ENCODE data around the gene SREBF1.
A peak's percentile ranks its signal among the peaks of the same experiment; 100 is the strongest.

The SREBF1 gene

GRCh38 chr17:17767887-17768418 is 68.8 kb downstream of the SREBF1 start:
- no peak for DNase-seq
- Histone ChIP-seq H3K27ac (ENCODE audit: insufficient read depth in 1 of 2, low read depth in 1 of 2, low read length in 2 of 2, poor library complexity in 1 of 2, severe bottlenecking in 2 of 2) (peak overlapping the region in 1 of 2 experiments; percentile 20), H3K36me3 (ENCODE audit: control insufficient read depth in 4 of 4, insufficient read depth in 4 of 4, low read length in 3 of 4) (peaks cover 0 to 16% (median 0%) of the 10 kb centered on the region in 4 experiments), H3K27me3 (replicated peaks in 2 of 5; ENCODE audit: control insufficient read depth in 4 of 5, insufficient read depth in 5 of 5, low read length in 4 of 5) (no peaks in the 10 kb centered on the region), H3K4me3 (ENCODE audit: control insufficient read depth in 1 of 7, extremely low read depth in 1 of 7, insufficient read depth in 4 of 7, low read depth in 2 of 7, low read length in 6 of 7) (no peak overlapping the region), H3K9me3 (ENCODE audit: control extremely low read depth in 1 of 5, control insufficient read depth in 4 of 5, insufficient read depth in 2 of 5, low read depth in 1 of 5, low read length in 4 of 5) (no peaks in the 10 kb centered on the region), H3K4me1 (ENCODE audit: control extremely low read depth in 1 of 4, control insufficient read depth in 4 of 4, insufficient read depth in 4 of 4, low read length in 3 of 4) (peaks cover 0 to 86% (median 68%) of the 10 kb centered on the region in 4 experiments)
- ChIA-PET POLR2A (interaction anchor here (0.6 to 1.0 kb wide), 2 partner anchors 9 to 25 kb away, joined by 3 read pairs; no protein-coding TSS in a partner anchor), CTCF (interaction anchor here (0.8 to 1.9 kb wide), 7 partner anchors 8 to 89 kb away, joined by 3 to 7 read pairs (median 4); no protein-coding TSS in a partner anchor)
- 89% methylated on average over 6 of the region's 6 CpGs for WGBS (ENCODE audit: insufficient coverage)

GRCh38 chr17:17767154-17767869 is 69.5 kb downstream of the SREBF1 start:
- WGBS (ENCODE audit: insufficient coverage) = 100% methylated on average over 5 of the region's 7 CpGs
- POLR2A ChIA-PET = interaction anchor here (0.6 to 1.0 kb wide), 2 partner anchors 10 to 25 kb away, joined by 3 read pairs; no protein-coding TSS in a partner anchor
- H3K27me3 ChIP-seq (replicated peaks in 2 of 5; ENCODE audit: control insufficient read depth in 4 of 5, insufficient read depth in 5 of 5, low read length in 4 of 5) = no peaks in the 10 kb centered on the region
- DNase-seq = no peak
- H3K36me3 ChIP-seq (ENCODE audit: control insufficient read depth in 4 of 4, insufficient read depth in 4 of 4, low read length in 3 of 4) = peaks cover 0 to 16% (median 0%) of the 10 kb centered on the region in 4 experiments
- H3K9me3 ChIP-seq (ENCODE audit: control extremely low read depth in 1 of 5, control insufficient read depth in 4 of 5, insufficient read depth in 2 of 5, low read depth in 1 of 5, low read length in 4 of 5) = no peaks in the 10 kb centered on the region
- H3K4me1 ChIP-seq (ENCODE audit: control extremely low read depth in 1 of 4, control insufficient read depth in 4 of 4, insufficient read depth in 4 of 4, low read length in 3 of 4) = peaks cover 0 to 89% (median 71%) of the 10 kb centered on the region in 4 experiments
- CTCF ChIA-PET = interaction anchor here (0.8 to 1.9 kb wide), 8 partner anchors 8 to 88 kb away, joined by 3 to 7 read pairs (median 4); no protein-coding TSS in a partner anchor
- no peak overlapping the region for H3K27ac ChIP-seq (ENCODE audit: insufficient read depth in 1 of 2, low read depth in 1 of 2, low read length in 2 of 2, poor library complexity in 1 of 2, severe bottlenecking in 2 of 2)
- no peak overlapping the region for H3K4me3 ChIP-seq (ENCODE audit: control insufficient read depth in 1 of 7, extremely low read depth in 1 of 7, insufficient read depth in 4 of 7, low read depth in 2 of 7, low read length in 6 of 7)

DNA sequence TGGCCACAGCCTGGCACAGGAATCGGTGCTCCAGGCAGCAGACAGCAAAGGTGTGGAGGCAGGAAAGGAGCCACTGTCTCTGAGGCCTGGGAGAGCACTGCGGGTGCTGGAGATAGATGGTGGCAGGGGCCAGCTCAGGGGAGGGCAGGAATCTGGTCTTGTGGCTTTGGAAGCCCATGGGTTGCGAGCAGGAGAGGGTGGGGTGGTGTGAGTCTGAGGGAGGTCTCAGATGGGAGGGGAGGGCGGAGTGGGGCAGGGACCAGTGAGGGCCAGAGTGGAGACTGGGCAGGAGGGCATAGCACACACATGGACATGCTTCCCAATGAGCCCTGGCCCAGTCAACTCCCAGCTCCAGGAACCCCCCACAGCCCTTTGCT is 70.1 kb downstream of the SREBF1 start:
- no peak for DNase-seq
- 100% methylated on average over 3 of the region's 4 CpGs for WGBS (ENCODE audit: insufficient coverage)
- Histone ChIP-seq H3K4me1 (ENCODE audit: control extremely low read depth in 1 of 4, control insufficient read depth in 4 of 4, insufficient read depth in 4 of 4, low read length in 3 of 4) (peaks cover 0 to 89% (median 73%) of the 10 kb centered on the region in 4 experiments), H3K27ac (ENCODE audit: insufficient read depth in 1 of 2, low read depth in 1 of 2, low read length in 2 of 2, poor library complexity in 1 of 2, severe bottlenecking in 2 of 2) (no peak overlapping the region), H3K27me3 (replicated peaks in 2 of 5; ENCODE audit: control insufficient read depth in 4 of 5, insufficient read depth in 5 of 5, low read length in 4 of 5) (no peaks in the 10 kb centered on the region), H3K9me3 (ENCODE audit: control extremely low read depth in 1 of 5, control insufficient read depth in 4 of 5, insufficient read depth in 2 of 5, low read depth in 1 of 5, low read length in 4 of 5) (no peaks in the 10 kb centered on the region), H3K4me3 (ENCODE audit: control insufficient read depth in 1 of 7, extremely low read depth in 1 of 7, insufficient read depth in 4 of 7, low read depth in 2 of 7, low read length in 6 of 7) (no peak overlapping the region), H3K36me3 (ENCODE audit: control insufficient read depth in 4 of 4, insufficient read depth in 4 of 4, low read length in 3 of 4) (peaks cover 0 to 16% (median 0%) of the 10 kb centered on the region in 4 experiments)
- ChIA-PET CTCF (interaction anchor here (0.6 to 1.9 kb wide), 4 partner anchors 8 to 53 kb away, joined by 3 to 7 read pairs (median 4); no protein-coding TSS in a partner anchor), POLR2A (no interaction called here)

- DNase-seq = no peak
- Histone ChIP-seq H3K4me3 (ENCODE audit: control insufficient read depth in 1 of 7, extremely low read depth in 1 of 7, insufficient read depth in 4 of 7, low read depth in 2 of 7, low read length in 6 of 7) (no peak overlapping the region), H3K36me3 (ENCODE audit: control insufficient read depth in 4 of 4, insufficient read depth in 4 of 4, low read length in 3 of 4) (peaks cover 0 to 16% (median 0%) of the 10 kb centered on the region in 4 experiments), H3K27ac (ENCODE audit: insufficient read depth in 1 of 2, low read depth in 1 of 2, low read length in 2 of 2, poor library complexity in 1 of 2, severe bottlenecking in 2 of 2) (no peak overlapping the region), H3K4me1 (ENCODE audit: control extremely low read depth in 1 of 4, control insufficient read depth in 4 of 4, insufficient read depth in 4 of 4, low read length in 3 of 4) (peaks cover 0 to 90% (median 78%) of the 10 kb centered on the region in 4 experiments), H3K27me3 (replicated peaks in 2 of 5; ENCODE audit: control insufficient read depth in 4 of 5, insufficient read depth in 5 of 5, low read length in 4 of 5) (no peaks in the 10 kb centered on the region), H3K9me3 (ENCODE audit: control extremely low read depth in 1 of 5, control insufficient read depth in 4 of 5, insufficient read depth in 2 of 5, low read depth in 1 of 5, low read length in 4 of 5) (no peaks in the 10 kb centered on the region)
- ChIA-PET POLR2A (no interaction called here), CTCF (interaction anchor here (0.6 to 1.9 kb wide), 3 partner anchors 15 to 52 kb away, joined by 3 to 4 read pairs (median 4); no protein-coding TSS in a partner anchor)
- 94% methylated on average over 14 of the region's 20 CpGs for WGBS (ENCODE audit: insufficient coverage)
Observed at GRCh38 chr17:17766077-17766743, 70.6 kb downstream of the SREBF1 start.

DNA sequence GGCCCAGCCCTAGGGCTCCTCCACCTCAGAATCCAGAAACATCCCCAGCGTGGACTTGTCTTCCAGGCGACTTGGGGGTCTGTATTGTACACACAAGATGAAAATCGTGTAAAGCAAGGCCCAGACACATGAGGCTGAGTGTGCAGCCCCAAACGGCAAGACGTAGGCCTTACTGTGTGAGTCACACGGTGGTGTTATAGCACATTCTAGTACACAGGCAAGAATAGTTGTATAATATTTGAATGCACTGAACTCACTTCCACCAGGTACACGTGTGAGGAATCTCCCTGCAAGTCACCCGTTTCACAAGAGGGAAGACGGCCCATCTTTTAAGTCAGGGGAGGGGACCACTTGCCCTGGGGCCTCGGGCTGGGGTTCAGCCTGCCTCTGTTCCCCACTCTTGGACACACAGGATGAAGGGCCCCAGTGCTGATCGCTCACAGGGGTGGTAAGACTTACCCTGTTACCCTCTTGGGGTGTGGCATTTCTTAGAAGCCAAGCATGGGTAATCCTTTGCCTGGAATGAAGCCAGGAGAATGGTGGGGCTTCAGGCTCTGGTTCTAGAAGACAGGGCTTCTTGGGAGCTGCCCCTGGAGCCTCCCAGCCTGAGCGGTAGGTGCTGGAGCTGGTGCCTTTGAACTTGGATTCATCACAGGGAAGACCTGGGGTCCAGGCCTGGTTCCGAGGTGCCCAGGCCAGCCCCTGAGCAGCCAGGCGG is 71.3 kb downstream of the SREBF1 start:
- ChIA-PET POLR2A (no interaction called here), CTCF (interaction anchor here (0.6 kb wide), 1 partner anchor 32 kb away, joined by 3 read pairs; no protein-coding TSS in a partner anchor)
- peaks cover 0 to 95% (median 85%) of the 10 kb centered on the region in 4 experiments for H3K4me1 ChIP-seq (ENCODE audit: control extremely low read depth in 1 of 4, control insufficient read depth in 4 of 4, insufficient read depth in 4 of 4, low read length in 3 of 4)
- no peaks in the 10 kb centered on the region for H3K9me3 ChIP-seq (ENCODE audit: control extremely low read depth in 1 of 5, control insufficient read depth in 4 of 5, insufficient read depth in 2 of 5, low read depth in 1 of 5, low read length in 4 of 5)
- peak overlapping the region in 1 of 2 experiments; percentile 45 for H3K27ac ChIP-seq (ENCODE audit: insufficient read depth in 1 of 2, low read depth in 1 of 2, low read length in 2 of 2, poor library complexity in 1 of 2, severe bottlenecking in 2 of 2)
- peaks cover 0 to 16% (median 0%) of the 10 kb centered on the region in 4 experiments for H3K36me3 ChIP-seq (ENCODE audit: control insufficient read depth in 4 of 4, insufficient read depth in 4 of 4, low read length in 3 of 4)
- H3K27me3 ChIP-seq (replicated peaks in 2 of 5; ENCODE audit: control insufficient read depth in 4 of 5, insufficient read depth in 5 of 5, low read length in 4 of 5) = no peaks in the 10 kb centered on the region
- no peak overlapping the region for H3K4me3 ChIP-seq (ENCODE audit: control insufficient read depth in 1 of 7, extremely low read depth in 1 of 7, insufficient read depth in 4 of 7, low read depth in 2 of 7, low read length in 6 of 7)
- WGBS (ENCODE audit: insufficient coverage) = 90% methylated on average over 11 of the region's 14 CpGs
- no peak for DNase-seq

- Histone ChIP-seq H3K9me3 (ENCODE audit: control extremely low read depth in 1 of 5, control insufficient read depth in 4 of 5, insufficient read depth in 2 of 5, low read depth in 1 of 5, low read length in 4 of 5) (no peaks in the 10 kb centered on the region), H3K36me3 (ENCODE audit: control insufficient read depth in 4 of 4, insufficient read depth in 4 of 4, low read length in 3 of 4) (peaks cover 0 to 24% (median 0%) of the 10 kb centered on the region in 4 experiments), H3K4me1 (ENCODE audit: control extremely low read depth in 1 of 4, control insufficient read depth in 4 of 4, insufficient read depth in 4 of 4, low read length in 3 of 4) (peaks cover 5 to 99% (median 93%) of the 10 kb centered on the region in 4 experiments), H3K27ac (ENCODE audit: insufficient read depth in 1 of 2, low read depth in 1 of 2, low read length in 2 of 2, poor library complexity in 1 of 2, severe bottlenecking in 2 of 2) (peak overlapping the region; percentile 35 to 73), H3K27me3 (replicated peaks in 2 of 5; ENCODE audit: control insufficient read depth in 4 of 5, insufficient read depth in 5 of 5, low read length in 4 of 5) (no peaks in the 10 kb centered on the region), H3K4me3 (ENCODE audit: control insufficient read depth in 1 of 7, extremely low read depth in 1 of 7, insufficient read depth in 4 of 7, low read depth in 2 of 7, low read length in 6 of 7) (peak overlapping the region in 4 of 7 experiments; percentile 24 to 59 (median 45))
- WGBS (ENCODE audit: insufficient coverage) = 18% methylated on average over 4 of the region's 5 CpGs
- no peak for DNase-seq
- POLR2A ChIA-PET = interaction anchor here (1.0 to 1.2 kb wide), 3 partner anchors 11 to 82 kb away, joined by 3 to 4 read pairs (median 3); no protein-coding TSS in a partner anchor
- CTCF ChIA-PET = interaction anchor here (1.2 to 2.5 kb wide), 9 partner anchors 9 to 83 kb away, joined by 3 to 11 read pairs (median 6); partner anchors contain the start of gene RAI1
Observed at GRCh38 chr17:17763734-17764133, 73.1 kb downstream of the SREBF1 start.

Data from common myeloid progenitor, CD34-positive (primary cell).